Astrocyte of the spinal cord (primary cell): ENCODE results near the gene TMEM151A.

Experiments used
- DNase-seq: peaks from one replicate; pipeline ENCODE4 v3.0.0; 2011; ENCODE audit warnings: low read depth, low spot score
- H3K4me3 ChIP-seq: 2 replicates; pipeline ENCODE4 v1.5.1; 2011; ENCODE audit warnings: low read depth, mild to moderate bottlenecking, low read length, moderate library complexity
- in situ Hi-C: cut with HindIII; loops from 2 replicates; pipeline ENCODE4 v1.10.0; 2017; ENCODE audit warnings: low sequenced_read_pairs
- TF ChIP-seq, protein P1 (sequence below): IDR thresholded peaks from 2 replicates; pipeline ENCODE4 v1.5.1; 2012; ENCODE audit warnings: low read depth, mild to moderate bottlenecking, low read length, inconsistent platforms

Gene TMEM151A

DNA sequence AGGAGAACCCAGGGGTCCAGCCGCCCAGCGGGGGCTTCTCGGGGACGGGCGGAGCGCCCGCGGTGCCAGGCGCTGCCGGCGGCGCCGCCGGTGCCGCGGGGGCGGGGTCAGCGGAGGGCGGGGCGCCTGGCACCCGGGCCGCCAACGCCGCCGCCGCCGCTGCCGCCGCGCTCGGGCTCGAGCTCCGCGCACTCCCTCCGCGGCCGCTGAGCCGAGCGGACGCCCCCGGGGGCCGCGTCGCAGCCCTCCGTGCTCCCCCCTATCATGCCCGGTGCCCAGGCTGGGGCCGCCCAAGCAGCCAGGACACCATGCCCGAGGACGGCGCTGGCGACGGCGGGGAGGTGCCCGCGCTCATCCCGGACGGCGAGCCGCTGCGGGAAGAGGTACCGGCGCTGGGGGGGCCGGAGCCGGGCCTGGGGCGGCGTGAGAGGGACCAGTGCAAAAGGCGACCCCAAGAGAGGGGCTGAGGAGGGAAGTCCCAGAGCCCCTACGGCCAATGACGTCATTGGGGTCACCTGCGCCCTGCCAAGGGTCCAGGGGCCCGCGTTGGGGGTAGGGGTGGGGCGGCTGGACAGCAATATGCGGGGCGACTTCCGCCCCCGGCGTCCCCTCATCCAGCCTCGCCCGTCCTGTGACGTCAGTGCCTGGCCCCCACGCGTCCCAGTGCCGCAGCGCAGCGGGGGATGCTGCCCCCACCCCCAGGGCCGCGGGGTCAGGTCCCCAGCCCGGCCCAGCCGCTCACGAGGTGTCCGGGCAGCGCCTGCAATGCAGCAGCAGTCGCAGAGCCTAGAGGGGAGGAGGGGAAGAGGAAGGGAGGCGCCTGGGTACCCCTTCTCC lies at the start of gene TMEM151A:
TSS of gene TMEM151A (plus strand) at position 189 of the 837 bp plus-strand sequence. CDS start at position 309, 120 bp downstream.
- in situ Hi-C loops: no loop called here
- H3K4me3 ChIP-seq: no peak within 1 kb of the TSS
- TF ChIP-seq, protein P1, sequence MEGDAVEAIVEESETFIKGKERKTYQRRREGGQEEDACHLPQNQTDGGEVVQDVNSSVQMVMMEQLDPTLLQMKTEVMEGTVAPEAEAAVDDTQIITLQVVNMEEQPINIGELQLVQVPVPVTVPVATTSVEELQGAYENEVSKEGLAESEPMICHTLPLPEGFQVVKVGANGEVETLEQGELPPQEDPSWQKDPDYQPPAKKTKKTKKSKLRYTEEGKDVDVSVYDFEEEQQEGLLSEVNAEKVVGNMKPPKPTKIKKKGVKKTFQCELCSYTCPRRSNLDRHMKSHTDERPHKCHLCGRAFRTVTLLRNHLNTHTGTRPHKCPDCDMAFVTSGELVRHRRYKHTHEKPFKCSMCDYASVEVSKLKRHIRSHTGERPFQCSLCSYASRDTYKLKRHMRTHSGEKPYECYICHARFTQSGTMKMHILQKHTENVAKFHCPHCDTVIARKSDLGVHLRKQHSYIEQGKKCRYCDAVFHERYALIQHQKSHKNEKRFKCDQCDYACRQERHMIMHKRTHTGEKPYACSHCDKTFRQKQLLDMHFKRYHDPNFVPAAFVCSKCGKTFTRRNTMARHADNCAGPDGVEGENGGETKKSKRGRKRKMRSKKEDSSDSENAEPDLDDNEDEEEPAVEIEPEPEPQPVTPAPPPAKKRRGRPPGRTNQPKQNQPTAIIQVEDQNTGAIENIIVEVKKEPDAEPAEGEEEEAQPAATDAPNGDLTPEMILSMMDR: no peak
- no peak for DNase-seq

DNA sequence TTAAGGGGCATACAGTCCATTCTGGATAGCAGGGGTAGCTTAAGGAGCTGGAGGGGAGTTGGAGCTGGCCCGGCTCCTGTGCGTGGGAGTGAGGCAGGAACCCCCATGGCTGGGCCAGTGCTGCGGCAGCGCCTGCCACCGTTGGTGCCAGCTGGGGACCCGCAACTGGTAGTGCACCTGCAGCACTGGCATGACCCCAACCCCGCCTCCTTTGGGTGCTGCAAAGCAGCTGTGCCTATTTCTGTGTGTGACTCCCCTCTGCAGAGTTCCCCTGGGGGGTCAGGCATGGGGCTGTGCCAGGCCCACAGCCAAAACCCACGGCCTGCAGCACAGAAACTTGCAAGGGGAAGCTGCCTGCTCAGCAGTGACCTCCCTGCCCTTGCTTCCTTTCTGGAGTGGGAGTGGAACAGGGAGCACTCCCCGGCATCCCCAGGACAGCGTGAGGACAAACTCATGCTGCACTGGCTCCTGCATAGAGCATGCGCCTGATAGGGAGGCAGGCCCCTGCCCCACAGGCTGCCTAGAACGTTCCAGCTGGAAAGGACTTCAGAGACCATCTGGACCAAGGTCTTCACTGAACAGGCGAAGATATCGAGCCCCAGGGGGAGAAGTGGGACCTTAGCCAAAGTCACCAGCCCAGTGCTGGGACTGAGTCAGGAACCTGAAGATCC lies 49.5 kb upstream of the TMEM151A start:
- TF ChIP-seq, protein P1: no peak
- in situ Hi-C loops: no loop called here
- no peak for DNase-seq
- H3K4me3 ChIP-seq: no peak overlapping the region

DNA sequence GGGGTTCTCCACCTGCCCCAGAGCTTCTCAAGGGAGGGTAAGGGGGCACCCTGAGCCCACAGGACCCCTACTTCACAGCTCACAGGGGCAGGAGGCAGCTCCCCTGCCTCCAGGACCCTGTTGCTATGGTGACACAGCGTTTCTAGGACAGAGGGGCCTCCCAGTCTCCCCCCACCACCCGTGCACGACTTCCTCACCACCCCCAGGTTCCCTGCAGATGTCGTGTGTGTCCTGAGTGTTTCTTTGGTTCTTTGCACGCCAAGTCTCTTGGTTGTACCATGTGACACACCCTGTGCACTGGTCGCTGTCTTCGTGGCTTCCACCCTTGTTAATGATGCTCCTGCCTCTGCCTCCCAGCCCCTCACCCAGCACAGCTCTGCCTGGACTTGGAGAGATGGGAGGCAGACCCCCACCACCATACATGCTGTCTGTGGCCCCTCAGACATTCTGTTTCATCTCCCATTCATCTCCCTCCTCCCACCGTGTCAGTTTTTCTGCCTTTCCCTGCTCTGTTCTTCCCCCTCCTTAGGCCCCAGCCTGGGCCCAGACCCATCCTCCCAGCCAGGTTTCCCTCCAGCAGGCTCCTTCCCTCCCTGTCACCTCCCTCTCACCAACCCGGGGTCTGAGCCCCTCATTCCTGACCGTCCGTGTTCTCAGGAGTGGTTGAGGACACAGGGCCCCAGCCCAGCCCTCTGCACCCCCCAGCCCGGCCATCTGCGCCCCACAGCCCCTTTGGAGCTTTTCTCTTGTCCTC lies 47.7 kb upstream of the TMEM151A start:
- TF ChIP-seq, protein P1: no peak
- H3K4me3 ChIP-seq: no peak overlapping the region
- no peak for DNase-seq
- in situ Hi-C loops: no loop called here

DNA sequence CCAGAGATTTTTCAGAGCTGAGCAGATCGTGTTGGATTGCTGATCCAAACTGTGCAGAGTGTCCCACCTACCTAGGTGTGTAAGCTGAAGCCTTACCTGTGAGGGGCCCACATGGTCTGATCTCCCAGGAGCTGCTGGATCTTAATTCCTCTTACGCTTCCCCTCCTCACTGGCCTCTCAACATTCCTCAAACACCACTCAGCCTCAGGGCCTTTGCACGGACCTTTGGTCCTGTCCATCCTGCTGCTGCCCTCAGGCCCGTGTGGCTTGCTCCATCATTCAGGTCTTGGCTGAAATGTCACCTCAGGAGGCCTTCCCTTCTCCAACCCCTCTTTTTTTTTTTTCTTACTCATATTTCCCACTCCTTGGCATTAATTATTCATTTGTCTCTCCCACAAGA lies 44.4 kb upstream of the TMEM151A start:
- in situ Hi-C loops: no loop called here
- DNase-seq: no peak
- no peak overlapping the region for H3K4me3 ChIP-seq
- TF ChIP-seq, protein P1: no peak

DNA sequence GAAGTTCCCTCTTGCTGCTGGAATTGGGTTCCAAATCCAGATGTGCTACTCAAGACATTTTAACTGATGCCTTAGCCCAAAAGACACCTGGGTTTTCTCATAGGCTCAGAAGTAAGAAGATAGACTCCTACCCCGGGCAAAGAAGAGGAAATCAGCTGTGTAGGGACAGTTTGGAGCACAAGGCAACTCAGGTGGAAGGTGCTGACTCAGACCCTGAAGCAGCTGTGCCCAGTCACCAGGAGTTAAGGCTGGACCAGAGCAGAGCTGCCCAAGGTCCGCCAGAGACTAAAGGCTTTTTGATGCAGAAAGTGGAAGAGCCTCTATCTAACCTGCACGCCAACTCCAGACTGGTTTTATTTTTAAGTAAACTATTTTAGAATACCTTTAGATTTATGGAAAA lies 43.9 kb upstream of the TMEM151A start:
- TF ChIP-seq, protein P1: no peak
- no peak overlapping the region for H3K4me3 ChIP-seq
- DNase-seq: no peak
- in situ Hi-C loops: no loop called here

DNA sequence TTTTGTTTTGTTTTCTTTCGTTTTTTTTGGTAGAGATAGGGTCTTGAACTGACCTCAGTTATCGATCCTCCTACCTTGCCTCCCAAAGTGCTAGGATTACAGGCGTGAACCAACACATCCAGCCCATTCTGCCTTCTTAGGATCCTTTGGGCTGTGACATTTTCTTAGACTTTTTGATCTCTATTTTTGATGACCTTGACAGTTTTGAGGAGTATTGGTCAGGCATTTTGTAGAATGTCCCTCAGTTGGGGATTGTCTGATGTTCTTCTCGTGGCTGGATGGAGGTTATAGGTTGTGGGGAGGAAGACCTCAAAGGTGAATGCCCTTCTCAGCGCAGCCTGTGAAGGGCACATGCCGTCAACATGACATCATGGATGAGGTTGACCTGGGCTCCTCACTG lies 42.8 kb upstream of the TMEM151A start:
- in situ Hi-C loops: no loop called here
- TF ChIP-seq, protein P1: no peak
- H3K4me3 ChIP-seq: no peak overlapping the region
- no peak for DNase-seq
